Activated CD4-positive, CD25-positive, alpha-beta regulatory T cell treated with anti-CD3 and anti-CD28 coated beads, Interleukin-2, amount 50 U/mL, for 72 hours (primary cell): ENCODE data around the gene PTPRN2.
"Not testable (repeated sequence)": the region's sequence is repeated elsewhere in the genome, so short reads cannot be mapped to it uniquely, and the experiment has no call there.

Experiments used
- DNase-seq: peaks from one replicate; pipeline ENCODE4 v3.0.0; 2021

Gene PTPRN2

DNA sequence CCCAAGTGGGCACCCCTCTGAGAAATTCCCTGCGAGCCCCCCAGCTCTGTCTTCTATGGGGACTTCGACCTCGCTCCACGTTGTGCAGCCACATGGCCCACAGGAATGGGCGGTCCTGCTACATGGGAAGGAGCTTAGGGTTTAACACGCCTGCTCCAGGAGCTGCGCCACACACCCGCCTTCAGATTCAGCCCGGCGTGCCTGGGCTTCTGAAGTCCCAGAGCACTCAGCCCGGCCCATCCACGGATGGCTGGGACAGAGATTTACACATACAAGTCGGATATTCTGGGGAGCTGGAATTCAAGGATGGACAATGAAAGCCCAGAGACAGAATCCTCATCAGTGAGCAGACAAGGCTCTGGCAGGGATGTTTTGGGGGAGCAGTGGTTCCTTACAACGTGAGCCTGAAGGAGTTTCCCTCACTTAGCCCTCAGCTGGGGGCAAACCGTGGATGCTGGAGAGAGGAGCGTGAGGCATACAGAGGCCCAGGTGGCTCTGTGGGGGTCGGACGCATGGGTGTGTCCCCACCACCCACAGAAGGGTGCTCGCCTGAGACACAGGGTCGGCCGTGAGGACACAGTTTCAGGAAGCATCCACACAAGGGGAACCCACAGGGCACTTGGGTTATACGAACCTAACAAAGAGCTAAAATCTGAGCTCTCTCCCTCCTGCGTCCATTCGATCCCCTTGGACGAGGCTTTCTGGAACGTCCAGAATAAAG, 877.9 kb downstream of the PTPRN2 start:
- peak; percentile 8 for DNase-seq

DNA sequence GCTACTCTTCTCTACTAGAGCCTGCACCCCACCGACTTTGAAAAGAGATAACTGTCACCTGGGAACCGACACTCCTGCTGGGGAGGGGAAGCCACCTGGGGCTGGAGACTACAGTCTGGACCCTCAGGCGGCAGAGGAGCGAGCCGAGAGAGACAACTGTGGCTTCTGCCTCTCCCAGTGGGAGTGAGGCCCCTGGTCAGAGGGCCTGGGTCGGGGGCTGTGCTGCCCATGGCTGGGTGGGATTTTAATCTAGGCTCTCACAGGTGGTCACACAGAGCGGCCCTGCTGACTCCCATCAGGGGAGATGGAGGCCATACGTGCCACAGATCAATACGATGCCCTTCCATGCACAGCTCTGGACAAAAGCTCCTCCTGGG, 878.7 kb downstream of the PTPRN2 start:
- peak; percentile 7 for DNase-seq

DNA sequence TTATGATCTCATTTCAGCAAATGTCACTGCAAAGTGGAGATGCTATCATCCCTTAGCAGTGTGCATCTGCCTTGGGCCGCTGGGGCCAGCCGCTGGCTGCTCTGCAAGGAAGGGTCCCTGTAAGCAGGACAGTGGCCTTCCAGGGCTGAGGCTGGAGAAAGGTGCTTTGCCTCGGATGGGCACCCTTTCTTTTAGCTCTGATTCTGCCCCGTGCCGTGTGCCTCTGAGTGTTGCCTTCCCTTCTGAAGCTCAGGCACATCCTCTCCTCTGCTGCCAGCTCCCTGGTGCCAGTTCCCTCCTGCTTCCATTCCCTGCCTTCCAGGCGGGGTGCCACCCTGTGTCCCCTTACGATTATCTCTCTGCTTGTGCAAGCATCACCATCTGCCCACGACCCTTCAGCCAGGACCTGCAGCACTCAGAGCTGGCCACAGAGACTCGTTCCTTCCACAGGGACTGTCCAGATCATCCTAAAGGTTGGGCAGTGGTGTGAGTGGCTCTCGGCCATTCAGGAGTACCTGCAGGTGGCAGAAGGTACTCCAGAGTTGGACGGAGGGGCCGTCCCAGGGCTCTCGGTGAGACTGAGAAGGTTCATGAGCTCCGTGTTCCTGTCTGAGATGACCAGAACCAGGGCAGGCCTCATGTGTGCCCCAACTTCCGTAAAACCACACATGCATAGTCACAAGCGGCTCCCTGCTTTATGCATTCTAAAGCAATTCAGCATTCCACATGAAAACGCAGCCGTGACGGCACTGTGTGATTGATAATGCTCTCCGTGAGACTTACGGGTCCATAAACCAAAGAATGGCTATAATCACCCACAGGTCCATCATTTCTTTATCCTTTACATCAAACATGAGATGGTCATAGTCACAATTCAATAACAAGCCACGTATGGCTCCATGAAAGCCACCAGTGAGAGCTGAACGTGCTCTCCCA, 879.4 kb downstream of the PTPRN2 start:
- peak; percentile 25 for DNase-seq

DNA sequence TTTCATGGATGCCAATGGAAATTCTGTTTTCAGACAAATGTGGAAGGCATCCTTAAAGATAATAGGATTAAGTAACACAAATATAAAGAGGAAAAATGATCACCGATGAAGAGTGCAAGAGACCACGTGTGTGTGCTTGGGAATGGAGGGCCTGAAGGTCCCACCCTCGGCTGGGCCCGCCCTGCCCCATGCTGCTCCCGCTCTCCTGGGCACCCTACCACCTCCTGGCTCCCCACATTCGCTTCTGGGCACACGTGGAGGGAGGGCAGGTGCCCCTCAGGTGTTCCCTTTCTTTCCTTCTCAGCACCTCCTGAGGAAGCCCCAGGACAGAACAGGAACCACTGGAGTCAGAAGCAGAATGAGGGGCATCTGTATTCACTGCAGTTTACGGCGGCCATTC, 883.3 kb downstream of the PTPRN2 start:
- DNase-seq, result peak; percentile 7

DNA sequence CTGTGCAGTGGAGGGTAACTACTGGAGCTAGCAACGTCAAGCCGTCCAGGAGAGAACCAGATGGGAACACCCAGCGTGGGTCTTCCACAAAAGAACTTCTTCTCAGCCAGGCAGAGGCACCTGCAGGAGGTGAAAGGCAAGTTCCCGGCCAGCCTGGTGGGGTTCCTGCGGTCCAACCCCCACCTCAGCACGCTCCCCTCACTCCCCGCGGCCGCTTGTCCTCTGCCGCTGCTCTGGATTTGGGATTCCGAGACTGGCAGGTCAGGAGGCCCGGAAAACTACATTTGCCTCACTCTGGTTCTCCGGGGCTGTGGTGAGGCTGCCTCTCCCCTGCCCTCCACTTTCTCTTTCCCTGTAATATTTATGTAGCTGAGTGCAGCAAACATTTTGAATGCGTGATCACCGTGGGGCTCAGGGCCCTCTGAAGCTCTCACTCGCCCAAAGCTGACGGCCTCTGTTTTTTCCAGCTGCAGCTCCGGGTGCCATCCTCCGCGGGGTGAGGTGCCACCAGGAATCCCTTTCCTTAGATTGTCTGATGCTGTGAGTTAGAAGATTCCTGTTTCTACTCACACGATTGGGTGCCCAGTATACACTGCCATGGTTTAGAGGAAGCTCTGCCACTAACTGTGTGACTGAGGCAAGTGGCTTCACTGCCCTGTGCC, 884.0 kb downstream of the PTPRN2 start:
- peak; percentile 9 for DNase-seq

DNA sequence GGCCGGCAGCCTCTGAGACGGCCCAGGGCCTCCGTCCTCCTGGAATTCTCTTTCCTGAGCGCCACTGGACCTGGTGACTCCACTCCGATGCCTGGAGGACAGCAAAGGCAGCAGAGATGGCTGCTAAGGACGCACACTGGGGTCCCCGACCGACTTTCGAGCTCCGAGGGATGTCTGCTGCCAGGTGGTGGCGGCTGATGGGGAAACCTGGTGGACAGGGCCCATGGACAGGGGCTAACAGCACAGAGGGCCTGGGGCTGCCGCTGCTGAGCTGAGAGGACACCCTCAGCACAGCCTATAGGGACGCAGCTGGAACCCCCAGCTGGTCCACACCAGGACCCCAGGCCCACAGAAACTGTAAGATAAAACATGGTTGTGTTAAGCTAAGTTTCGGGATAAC, 884.5 kb downstream of the PTPRN2 start:
- DNase-seq, result peak; percentile 21

DNA sequence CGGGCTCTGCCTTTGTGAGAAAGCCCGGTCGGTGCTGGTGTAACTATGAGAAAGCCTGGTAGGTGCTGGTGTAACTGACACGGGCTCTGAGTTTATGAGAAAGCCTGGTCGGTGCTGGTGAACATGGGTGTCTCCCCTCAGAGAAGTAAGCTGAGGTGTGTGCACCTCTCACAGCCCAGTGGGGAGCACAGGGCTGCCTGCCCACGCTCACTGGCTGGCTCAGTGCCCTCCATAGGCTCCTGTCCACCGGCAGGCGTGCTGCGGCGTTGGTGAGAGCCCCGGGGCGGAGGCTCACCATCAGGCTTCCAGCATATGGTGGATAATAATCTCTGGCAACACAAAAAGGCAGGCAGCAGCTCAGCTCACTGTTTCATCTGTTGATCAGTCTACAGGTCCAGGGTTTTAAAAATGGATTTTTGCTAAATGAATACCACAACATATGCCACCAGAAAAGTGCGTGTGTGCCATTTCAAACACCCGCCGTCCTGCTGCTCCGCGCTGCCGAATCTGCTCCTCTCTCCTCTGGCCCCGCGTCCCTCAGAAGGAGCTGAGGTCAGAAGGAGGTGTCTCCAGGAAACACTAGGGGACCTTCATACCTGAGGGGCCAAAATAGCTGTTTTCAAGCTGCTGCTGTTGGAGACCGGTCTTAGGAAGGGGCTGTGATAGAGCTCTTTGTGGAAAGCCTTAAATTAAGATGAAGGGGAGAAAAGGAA, 885.2 kb downstream of the PTPRN2 start:
- DNase-seq, result peak; percentile 23

DNA sequence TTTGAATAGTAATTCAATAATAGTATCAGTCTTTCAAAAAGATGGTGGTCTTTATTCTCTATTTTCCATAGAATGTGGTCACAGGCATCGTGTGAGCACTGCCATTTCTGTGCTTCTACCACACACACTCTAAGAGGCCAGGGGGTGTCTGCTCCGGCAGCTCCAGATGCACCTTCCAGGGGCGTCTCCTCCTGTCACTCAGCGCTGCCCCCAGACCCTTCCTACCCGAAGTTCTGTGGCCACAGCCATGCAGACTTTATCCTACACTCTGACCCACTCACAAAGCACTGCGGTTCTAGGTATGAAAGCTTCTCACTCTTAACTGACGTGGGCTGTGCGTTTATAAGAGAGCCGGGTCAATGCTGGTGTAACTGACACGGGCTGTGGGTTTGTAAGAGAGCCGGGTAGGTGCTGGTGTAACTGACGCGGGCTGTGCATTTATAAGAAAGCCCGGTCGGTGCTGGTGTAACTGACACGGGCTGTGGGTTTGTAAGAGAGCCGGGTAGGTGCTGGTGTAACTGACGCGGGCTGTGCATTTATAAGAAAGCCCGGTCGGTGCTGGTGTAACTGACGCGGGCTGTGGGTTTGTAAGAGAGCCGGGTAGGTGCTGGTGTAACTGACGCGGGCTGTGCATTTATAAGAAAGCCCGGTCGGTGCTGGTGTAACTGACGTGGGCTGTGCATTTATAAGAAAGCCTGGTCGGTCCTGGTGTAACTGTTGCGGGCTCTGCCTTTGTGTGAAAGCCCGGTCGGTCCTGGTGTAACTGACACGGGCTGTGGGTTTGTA, 886.0 kb downstream of the PTPRN2 start:
- peak; percentile 5 for DNase-seq

DNA sequence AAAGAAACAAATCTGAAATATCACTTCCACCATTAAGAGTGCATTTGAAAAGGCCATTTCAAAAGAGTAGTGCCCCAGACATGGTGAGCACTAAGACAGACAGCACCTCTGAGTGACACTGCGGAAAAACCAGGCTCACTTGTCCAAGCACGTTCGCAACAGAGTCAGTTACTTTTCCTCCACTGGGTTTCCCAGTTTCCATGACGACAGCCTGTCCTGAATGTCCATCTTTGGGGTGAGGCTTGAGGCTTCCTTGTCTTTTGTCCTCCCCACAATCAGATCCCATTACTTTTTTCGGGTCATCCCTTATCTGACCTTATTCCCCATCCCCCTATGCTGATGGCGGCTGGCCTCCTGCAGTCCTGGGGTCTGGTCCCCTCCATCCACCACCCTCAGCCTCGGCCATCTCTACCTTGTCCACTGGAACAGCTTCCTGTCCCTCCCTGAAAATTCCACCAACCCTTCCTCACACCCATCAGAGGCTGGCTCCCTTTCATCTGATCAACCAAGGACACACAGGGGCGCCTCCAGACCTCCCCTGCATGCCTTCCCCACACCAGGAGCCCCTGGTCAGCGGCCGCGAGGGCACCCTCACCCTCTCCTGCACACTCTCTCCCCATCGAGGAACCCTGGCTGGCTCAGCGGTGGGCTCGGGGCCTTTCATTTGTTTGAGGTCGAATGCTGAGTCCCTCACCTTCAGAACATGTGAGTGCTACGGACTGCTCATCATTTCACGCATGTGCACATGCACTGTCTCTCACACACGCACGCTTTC, 887.2 kb downstream of the PTPRN2 start:
- peak; percentile 9 for DNase-seq

DNA sequence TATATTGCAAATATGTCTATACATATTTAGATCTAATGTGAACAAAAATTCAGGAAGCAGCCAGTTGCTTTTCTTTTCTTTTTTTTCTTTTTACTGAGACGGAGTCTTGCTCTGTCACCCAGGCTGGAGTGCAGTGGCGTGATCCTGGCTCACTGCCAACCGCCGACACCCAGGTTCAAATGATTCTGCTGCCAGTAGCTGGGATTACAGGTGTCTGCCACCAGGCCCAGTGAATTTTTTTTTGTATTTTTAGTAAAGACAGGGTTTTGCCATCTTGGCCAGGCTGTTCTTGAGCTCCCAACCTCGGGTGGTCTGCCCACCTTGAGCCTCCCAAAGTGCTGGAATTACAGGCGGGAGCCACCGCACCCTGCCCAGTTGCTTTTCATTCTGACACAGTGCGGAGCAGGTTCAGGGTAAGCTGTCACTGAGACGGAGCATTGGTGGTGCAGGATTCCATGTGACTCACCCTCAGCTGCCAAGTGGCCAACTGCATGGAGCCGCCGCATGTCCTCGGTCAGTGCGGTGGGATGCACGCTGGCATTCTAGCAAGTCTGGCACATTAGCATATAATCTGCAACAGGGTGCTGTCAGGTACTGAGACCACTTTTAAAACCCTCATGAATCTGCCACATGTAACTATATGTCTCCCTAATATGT, 888.1 kb downstream of the PTPRN2 start:
- DNase-seq, result peak; percentile 11

DNA sequence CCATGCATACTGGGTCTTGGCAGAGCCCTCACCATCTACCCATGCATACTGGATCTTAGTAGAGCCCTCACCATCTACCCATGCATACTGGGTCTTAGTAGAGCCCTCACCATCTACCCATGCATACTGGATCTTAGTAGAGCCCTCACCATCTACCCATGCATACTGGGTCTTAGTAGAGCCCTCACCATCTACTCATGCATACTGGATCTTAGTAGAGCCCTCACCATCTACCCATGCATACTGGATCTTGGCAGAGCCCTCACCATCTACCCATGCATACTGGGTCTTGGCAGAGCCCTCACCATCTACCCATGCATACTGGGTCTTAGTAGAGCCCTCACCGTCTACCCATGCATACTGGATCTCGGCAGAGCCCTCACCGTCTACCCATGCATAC, 890.3 kb downstream of the PTPRN2 start:
- not testable (repeated sequence) for DNase-seq

DNA sequence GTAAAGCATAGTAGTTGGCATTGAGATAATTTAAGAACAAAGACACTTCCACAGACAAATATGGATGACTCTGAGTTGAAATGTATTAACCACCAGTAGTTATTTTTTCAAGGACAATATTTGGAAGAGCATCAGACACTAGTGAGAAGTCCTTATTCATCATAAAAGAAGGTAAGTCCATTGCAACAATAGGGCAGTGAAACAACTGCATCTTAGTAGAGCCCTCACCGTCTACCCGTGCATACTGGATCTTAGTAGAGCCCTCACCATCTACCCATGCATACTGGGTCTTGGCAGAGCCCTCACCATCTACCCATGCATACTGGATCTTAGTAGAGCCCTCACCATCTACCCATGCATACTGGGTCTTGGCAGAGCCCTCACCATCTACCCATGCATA, 892.0 kb downstream of the PTPRN2 start:
- DNase-seq, result not testable (repeated sequence)

DNA sequence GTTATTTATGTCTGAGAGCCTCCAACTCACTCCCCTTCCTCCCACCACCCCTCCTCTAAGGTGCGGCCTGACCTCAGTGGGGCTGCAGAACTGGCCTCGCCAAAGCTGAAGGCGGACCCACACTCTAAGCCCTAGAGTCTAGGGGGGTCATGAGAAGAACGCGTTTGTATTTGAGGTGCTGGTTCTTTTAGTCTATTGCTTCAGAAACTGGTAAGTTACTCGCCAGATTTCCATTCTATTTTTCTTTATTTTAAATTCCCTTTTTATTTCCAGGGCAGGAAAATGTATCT, 893.3 kb downstream of the PTPRN2 start:
- DNase-seq, result no peak

DNA sequence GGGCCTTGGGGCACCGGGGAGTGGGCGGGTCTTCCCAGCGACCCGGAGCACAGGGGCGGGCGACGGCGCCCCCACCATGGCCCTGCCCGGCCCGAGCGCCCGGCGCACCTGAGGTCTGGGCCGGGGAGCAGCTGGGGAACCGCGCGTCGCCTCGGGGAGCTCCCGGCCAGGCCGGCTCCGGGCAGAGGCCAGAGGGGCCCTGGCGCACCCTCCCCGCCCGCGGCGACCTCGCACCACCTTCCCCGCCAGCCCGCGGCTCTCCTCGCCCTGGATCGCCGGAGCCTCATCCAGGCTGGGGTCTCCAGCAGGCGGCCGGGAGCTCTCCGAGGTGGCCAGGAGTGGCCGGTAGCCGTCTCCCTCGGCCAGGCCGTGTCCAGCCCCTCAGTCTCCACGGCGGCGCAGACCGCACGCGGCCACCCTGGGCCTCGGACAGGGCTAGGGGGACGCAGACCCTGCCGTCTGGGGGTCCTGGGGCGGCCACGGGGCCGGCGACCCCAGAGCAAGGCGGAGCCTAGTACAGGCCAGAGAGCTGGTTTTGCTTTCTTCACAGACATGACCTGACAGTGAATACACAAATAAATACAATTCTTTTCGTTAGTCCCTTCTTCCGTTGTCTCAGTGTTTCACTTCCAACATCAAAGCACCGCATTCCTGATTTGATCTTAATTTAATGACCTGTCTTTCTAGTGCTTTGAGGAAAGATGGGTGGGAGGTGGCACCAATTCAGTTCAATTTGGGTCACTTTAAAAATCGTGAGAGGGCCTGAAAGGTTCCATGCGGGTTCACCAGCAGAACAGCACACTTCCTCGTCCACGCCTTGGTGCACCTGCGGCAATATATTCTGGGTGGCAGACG, 893.9 kb downstream of the PTPRN2 start:
- DNase-seq, result peak; percentile 28

DNA sequence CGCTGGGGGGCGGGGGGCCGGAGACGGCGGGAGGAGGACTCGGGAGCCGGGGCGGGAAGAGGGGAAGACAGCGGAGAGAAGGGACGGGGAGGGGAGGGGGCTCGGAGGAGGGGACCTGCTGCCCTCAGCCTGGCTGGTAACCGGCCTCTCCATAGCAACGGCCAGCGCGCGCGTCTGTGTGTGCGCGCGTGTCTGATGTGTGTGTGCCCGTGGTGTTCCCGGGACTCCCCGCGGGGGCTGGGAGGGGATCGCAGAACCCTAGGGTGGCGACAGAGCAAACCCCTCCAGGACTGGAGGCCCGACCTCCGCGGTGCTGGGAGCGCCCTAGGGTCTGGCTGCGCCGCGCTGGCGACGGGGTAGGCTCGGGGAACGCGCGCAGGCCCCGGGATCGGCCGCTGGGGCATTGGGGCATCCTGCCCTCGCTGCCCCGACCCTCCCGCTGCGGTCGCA, 894.5 kb downstream of the PTPRN2 start:
- DNase-seq, result peak; percentile 28

DNA sequence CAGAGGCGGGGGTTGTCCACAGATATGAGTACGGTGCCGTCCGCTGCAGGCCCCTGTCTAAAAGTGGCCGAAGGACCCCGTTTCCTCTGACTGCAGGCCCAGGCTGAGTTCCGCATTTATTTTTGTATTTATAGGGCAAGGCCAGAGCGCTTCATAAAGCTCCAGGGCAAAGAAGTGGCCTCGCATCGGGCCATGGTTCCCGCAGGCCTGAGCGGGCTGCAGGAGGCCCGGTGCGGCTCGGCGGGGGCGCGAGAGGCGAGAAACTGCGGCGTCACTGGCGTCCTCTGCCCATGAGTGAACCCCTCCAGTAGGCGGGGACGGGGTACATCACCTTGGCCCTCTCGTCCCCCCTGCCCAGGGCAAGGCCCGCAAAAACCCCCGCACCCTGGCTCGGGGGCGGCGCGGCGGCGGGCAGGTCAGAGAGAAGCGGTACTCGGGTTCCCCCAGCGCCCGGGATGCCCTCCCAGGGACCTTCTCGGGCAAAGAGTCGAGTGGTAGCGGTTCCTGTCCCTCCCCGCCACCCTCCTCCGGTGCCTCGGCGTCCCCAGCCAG, 895.1 kb downstream of the PTPRN2 start:
- DNase-seq, result peak; percentile 26

DNA sequence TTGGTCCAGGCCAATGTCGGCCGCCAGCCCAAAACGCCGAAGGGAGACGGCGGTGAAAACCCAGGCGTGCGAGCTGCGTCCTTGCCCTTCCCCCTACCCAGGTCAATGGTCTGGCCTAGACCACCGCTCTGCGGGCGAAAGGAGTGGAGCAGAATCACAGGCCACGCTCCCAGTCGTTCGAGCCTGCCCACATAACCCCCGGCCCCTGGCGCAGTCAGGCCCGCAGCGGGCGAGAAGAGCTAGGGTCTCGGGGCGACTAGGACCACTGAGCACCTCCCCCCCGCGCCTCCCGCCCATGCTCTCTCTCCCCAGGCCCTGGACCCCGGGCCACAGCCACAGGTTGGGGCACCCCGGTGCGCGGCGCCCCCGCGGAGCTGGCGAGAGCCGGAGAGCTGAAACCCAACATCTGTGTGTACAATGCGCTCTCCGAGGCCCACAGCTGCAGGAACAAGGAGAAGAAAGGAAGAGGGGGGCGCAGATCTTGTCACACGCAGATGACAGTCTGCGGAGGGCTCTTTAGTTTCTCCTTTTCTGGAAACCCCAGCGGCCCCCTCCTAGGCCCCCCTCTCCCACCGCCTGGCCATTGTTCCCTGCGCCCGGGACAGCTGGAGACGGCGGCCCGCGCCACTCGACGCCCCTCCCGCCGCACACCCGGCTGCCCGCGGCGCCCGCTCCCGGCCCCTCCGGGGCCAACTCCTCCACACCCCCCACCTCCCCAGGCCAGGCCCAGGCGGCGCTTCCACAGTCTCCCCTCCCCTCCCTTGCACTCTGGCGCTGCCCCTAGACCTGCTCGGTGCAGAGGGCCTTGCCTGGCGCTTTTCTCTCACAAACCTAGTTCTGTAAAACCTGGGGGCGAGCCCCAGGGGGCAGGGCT, 895.8 kb downstream of the PTPRN2 start:
- DNase-seq, result peak; percentile 27

DNA sequence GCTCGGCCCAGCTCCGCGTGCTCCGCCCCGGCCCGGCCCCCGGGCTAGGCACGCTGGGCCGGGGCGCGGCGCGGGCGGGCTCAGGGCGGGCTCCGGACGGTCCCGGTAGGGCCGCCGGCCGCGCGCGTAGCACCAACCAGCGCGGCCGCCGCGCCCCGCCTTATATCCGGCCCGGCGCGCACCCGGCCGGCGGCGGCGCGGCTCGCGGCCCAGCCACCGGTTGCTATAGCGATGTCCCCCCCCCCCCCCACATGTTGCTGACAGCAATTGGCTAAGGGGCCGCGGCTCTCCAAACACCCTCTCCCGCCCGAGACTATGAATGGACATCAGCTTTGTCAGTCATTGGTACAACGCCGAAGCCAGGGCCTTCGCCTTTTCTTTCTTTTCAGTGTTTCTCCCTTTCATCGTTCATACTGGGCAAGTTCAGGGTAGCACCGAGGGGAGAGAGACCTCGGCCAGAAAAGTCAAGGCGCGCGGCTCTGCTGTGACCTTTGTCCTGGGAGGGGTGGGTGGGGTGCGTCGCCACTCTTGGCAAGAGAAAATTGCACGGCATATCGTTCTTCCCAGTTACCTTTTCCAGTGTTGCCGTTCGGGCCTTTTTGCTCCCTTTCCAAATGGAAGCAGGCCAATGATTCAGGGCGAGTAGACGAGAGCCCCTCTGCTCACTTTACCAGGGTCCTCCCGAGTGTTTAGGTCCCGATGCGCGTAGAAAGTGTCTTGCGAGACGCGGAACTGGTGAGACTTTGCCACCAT, 896.6 kb downstream of the PTPRN2 start:
- DNase-seq, result peak; percentile 25
